Keratinocyte (primary cell): Measurements from ENCODE around the gene SLCO3A1. TPM values are rescaled to one million over a fixed set of nuclear protein-coding genes. Genes with fewer than 3 reads are reported as not detected.

Experiments used
- DNase-seq: peaks from one replicate; pipeline ENCODE4 v3.0.0-alpha.2; 2011; ENCODE audit warnings: low read depth, missing footprints, low spot score
- FAIRE-seq: peaks from 2 replicates; lab custom pipeline; 2011; peaks lifted over from hg19 to GRCh38; lab: Jason Lieb, UNC
- H2AFZ ChIP-seq: 2 replicates; pipeline ENCODE4 v1.6.0; 2012; ENCODE audit warnings: low read length, control low read depth, inconsistent platforms; ENCODE audit not compliant: control insufficient read depth
- H3K27ac ChIP-seq: 2 replicates; pipeline ENCODE4 v1.5.1; 2011; ENCODE audit warnings: low read length; ENCODE audit not compliant: control insufficient read depth, insufficient read depth
- H3K27me3 ChIP-seq: 3 replicates; pipeline ENCODE4 v1.6.0; 2011; ENCODE audit warnings: low read length; ENCODE audit not compliant: control insufficient read depth, insufficient read depth; ENCODE audit errors: extremely low read depth
- H3K36me3 ChIP-seq, 2 experiments: 2 replicates in 1 of 2; 3 replicates in 1 of 2; pipeline ENCODE4 v1.5.1; 2011; ENCODE audit warnings: low read length in 2 of 2, mild to moderate bottlenecking in 1 of 2; ENCODE audit not compliant: control insufficient read depth in 2 of 2, insufficient read depth in 2 of 2; ENCODE audit errors: extremely low read depth in 1 of 2
- H3K4me1 ChIP-seq: 3 replicates; pipeline ENCODE4 v1.5.1; 2011; ENCODE audit warnings: low read length; ENCODE audit not compliant: control insufficient read depth, insufficient read depth; ENCODE audit errors: extremely low read depth
- H3K4me2 ChIP-seq: 3 replicates; pipeline ENCODE4 v1.6.0; 2011; ENCODE audit warnings: low read depth, low read length; ENCODE audit not compliant: control insufficient read depth, insufficient read depth; ENCODE audit errors: extremely low read depth
- H3K4me3 ChIP-seq, 3 experiments: fragments of 200-600 bp in 1 of 3; sonication (generic) in 1 of 3; 2 replicates in 2 of 3; 3 replicates in 1 of 3; pipeline ENCODE4 v1.5.1; 2011 to 2016; ENCODE audit warnings: low read length in 3 of 3, mild to moderate bottlenecking in 3 of 3, control low read depth in 2 of 3, inconsistent platforms in 1 of 3, low read depth in 1 of 3, mixed read lengths in 1 of 3, mixed run types in 1 of 3, moderate library complexity in 1 of 3; ENCODE audit not compliant: control insufficient read depth in 2 of 3, insufficient read depth in 2 of 3; ENCODE audit errors: extremely low read depth in 1 of 3
- H3K79me2 ChIP-seq: 2 replicates; pipeline ENCODE4 v1.6.0; 2012; ENCODE audit warnings: low read length; ENCODE audit not compliant: control insufficient read depth, insufficient read depth
- H3K9ac ChIP-seq: 3 replicates; pipeline ENCODE4 v1.6.0; 2011; ENCODE audit warnings: low read length; ENCODE audit not compliant: control insufficient read depth, insufficient read depth; ENCODE audit errors: extremely low read depth
- H3K9me1 ChIP-seq: 3 replicates; pipeline ENCODE4 v1.6.0; 2011; ENCODE audit warnings: low read length; ENCODE audit not compliant: control insufficient read depth, insufficient read depth; ENCODE audit errors: extremely low read depth
- H3K9me3 ChIP-seq: 2 replicates; pipeline ENCODE4 v1.5.1; 2012; ENCODE audit warnings: low read depth, low read length; ENCODE audit not compliant: control insufficient read depth
- H4K20me1 ChIP-seq: 3 replicates; pipeline ENCODE4 v1.6.0; 2011; ENCODE audit warnings: low read length; ENCODE audit not compliant: control insufficient read depth, insufficient read depth; ENCODE audit errors: extremely low read depth
- CTCF ChIP-seq, 3 experiments: IDR thresholded peaks in 1 of 3; conservative IDR thresholded peaks in 1 of 3; optimal IDR thresholded peaks in 1 of 3; 2 replicates in 2 of 3; 3 replicates in 1 of 3; pipeline versions ENCODE3 to v1.5.1; 2011; ENCODE audit warnings: low read length in 3 of 3, mild to moderate bottlenecking in 3 of 3, moderate library complexity in 2 of 3, control low read depth in 1 of 3, inconsistent platforms in 1 of 3; ENCODE audit not compliant: insufficient read depth in 2 of 3; ENCODE audit errors: extremely low read depth in 1 of 3
- EZH2 ChIP-seq: IDR thresholded peaks from one replicate; pipeline ENCODE4 v1.6.1; 2012; ENCODE audit warnings: inconsistent platforms, mild to moderate bottlenecking, low read length, moderate library complexity
- dilution Hi-C: fragments of 300-500 bp; cut with MboI; formaldehyde crosslinking; loops from one replicate; pipeline ENCODE4 v1.7.0; 2020; ENCODE audit warnings: low sequenced_read_pairs; ENCODE audit not compliant: extremely low pct_ligation_motif_present
- polyA plus RNA-seq, 5 experiments: library from polyadenylated mRNA; depleted of rRNA in 3 of 5; stranded (reverse) in 3 of 5; stranded (forward) in 1 of 5; unstranded in 1 of 5; fragments of >200 nt; gene quantifications; 1 replicate in 1 of 5; 2 replicates in 3 of 5; 3 replicates in 1 of 5; pipeline versions ENCODE4 v1.2.1 to v1.2.3, GENCODE V29; 2011 to 2012; ENCODE audit warnings: missing spikeins in 2 of 5, low read depth in 1 of 5, low replicate concordance in 1 of 5

The SLCO3A1 gene
- polyA plus RNA-seq, 1 donor (not counting 4 experiments of a cell fraction or from before 2014, with no cell fraction given) = 21.3 TPM

GRCh38 chr15:92035961-92036360, 182.5 kb downstream of the SLCO3A1 start:
- FAIRE-seq = no peak
- Histone ChIP-seq H4K20me1 (no peaks in the 10 kb centered on the region), H3K79me2 (peaks cover 9% of the 10 kb centered on the region), H3K9me1 (no peaks in the 10 kb centered on the region), H3K27ac (no peak overlapping the region), H2AFZ (no peak overlapping the region), H3K36me3 (no peaks in the 10 kb centered on the region), H3K4me3 (no peak overlapping the region), H3K4me1 (no peaks in the 10 kb centered on the region), H3K9me3 (no peaks in the 10 kb centered on the region), H3K27me3 (no peaks in the 10 kb centered on the region), H3K4me2 (no peak overlapping the region), H3K9ac (no peak overlapping the region)
- dilution Hi-C loops = no loop called here
- no peak for TF ChIP-seq EZH2
- no peak for TF ChIP-seq CTCF (optimal IDR thresholded peaks at IDR 0.05 in 1 of 3, IDR thresholded peaks at IDR 0.05 in 1 of 3, conservative IDR thresholded peaks at IDR 0.05 in 1 of 3; ENCODE audit: extremely low read depth in 1 of 3, insufficient read depth in 2 of 3, low read length in 3 of 3)
- DNase-seq = no peak

GRCh38 chr15:92037491-92037890, 184.0 kb downstream of the SLCO3A1 start:
- Histone ChIP-seq H2AFZ (no peak overlapping the region), H3K9ac (no peak overlapping the region), H3K27me3 (no peaks in the 10 kb centered on the region), H3K27ac (no peak overlapping the region), H3K36me3 (no peaks in the 10 kb centered on the region), H3K9me1 (no peaks in the 10 kb centered on the region), H3K4me2 (no peak overlapping the region), H3K4me3 (no peak overlapping the region), H3K79me2 (peaks cover 3% of the 10 kb centered on the region), H3K4me1 (no peaks in the 10 kb centered on the region), H3K9me3 (no peaks in the 10 kb centered on the region), H4K20me1 (no peaks in the 10 kb centered on the region)
- DNase-seq = no peak
- FAIRE-seq = no peak
- TF ChIP-seq EZH2 = no peak
- no peak for TF ChIP-seq CTCF (optimal IDR thresholded peaks at IDR 0.05 in 1 of 3, IDR thresholded peaks at IDR 0.05 in 1 of 3, conservative IDR thresholded peaks at IDR 0.05 in 1 of 3; ENCODE audit: extremely low read depth in 1 of 3, insufficient read depth in 2 of 3, low read length in 3 of 3)
- dilution Hi-C loops = no loop called here
